ENCODE results near the gene SLC9A7. TPM values are rescaled to one million over a fixed set of nuclear protein-coding genes. Genes with fewer than 3 reads are reported as not detected.

Gene SLC9A7
- polyA plus RNA-seq, 2 of the 4 experiments (the other 2 are of a cell fraction): 9.8 to 21.1 TPM

DNA sequence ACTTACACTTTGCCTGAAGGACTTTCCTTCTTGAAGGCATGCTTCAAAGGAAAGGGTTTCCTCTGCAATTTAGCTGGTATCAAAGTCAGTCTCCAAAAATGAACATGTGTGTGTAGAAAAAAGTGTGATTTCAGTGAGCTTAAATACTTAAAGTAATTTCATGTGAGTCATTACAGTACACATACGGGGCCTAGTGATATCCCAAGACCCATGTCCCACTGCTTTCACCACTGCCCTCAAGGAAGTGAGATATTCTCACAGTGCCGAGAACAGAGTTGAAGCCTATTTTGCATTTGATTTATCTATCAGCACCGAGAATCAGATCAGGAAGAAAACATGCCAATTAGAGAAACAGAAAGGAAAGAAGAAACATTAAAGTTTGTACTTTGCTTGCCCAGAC is 124.3 kb downstream of the SLC9A7 start:
- H3K4me3 ChIP-seq: no peak overlapping the region
- H3K4me1 ChIP-seq: peaks cover 23% of the 10 kb centered on the region
- FAIRE-seq (no peak), ATAC-seq (no peak), DNase-seq (ENCODE audit: low read depth in 1 of 2, low spot score in 1 of 2) (no peak)
- POLR2A ChIA-PET: no interaction called here
- H3K9me3 ChIP-seq: no peaks in the 10 kb centered on the region
- H3K27ac ChIP-seq: 0 out of 6 replicates have a peak overlapping the region, but pooled peaks of 1 of the 2 experiments have one; percentile 16
- H3K4me2 ChIP-seq: no peak overlapping the region
- WGBS (ENCODE audit: missing lambda C conversion rate): 84% methylated on average over 3 of the region's 3 CpGs
- CTCF ChIA-PET: interaction anchor here (0.6 to 1.0 kb wide), 2 partner anchors 20 to 1359 kb away, joined by 3 read pairs; no protein-coding TSS in a partner anchor
- no peak for TF ChIP-seq SREBF2 (IDR thresholded peaks at IDR 0.05)
- TF ChIP-seq, protein P1, sequence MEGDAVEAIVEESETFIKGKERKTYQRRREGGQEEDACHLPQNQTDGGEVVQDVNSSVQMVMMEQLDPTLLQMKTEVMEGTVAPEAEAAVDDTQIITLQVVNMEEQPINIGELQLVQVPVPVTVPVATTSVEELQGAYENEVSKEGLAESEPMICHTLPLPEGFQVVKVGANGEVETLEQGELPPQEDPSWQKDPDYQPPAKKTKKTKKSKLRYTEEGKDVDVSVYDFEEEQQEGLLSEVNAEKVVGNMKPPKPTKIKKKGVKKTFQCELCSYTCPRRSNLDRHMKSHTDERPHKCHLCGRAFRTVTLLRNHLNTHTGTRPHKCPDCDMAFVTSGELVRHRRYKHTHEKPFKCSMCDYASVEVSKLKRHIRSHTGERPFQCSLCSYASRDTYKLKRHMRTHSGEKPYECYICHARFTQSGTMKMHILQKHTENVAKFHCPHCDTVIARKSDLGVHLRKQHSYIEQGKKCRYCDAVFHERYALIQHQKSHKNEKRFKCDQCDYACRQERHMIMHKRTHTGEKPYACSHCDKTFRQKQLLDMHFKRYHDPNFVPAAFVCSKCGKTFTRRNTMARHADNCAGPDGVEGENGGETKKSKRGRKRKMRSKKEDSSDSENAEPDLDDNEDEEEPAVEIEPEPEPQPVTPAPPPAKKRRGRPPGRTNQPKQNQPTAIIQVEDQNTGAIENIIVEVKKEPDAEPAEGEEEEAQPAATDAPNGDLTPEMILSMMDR (IDR thresholded peaks at IDR 0.05): no peak
- TF ChIP-seq E2F6 (IDR thresholded peaks at IDR 0.05; ENCODE audit: borderline replicate concordance, low read depth): no peak
- TF ChIP-seq HES2 (IDR thresholded peaks at IDR 0.05): no peak
- TF ChIP-seq POLR2AphosphoS2 (conservative IDR thresholded peaks at IDR 0.05; ENCODE audit: low read length): no peak

- DNase-seq (ENCODE audit: low read depth in 1 of 2, low spot score in 1 of 2): no peak
- POLR2A ChIA-PET: no interaction called here
- no peak for ATAC-seq
- 100% methylated on average over 1 of the region's 1 CpG for WGBS (ENCODE audit: missing lambda C conversion rate)
- peaks cover 11% of the 10 kb centered on the region; the same call in 1 of the 3 replicates for H3K4me1 ChIP-seq
- H3K9me3 ChIP-seq: no peaks in the 10 kb centered on the region
- CTCF ChIA-PET: interaction anchor here (1.1 to 1.6 kb wide), 3 partner anchors 12 to 52 kb away, joined by 3 to 5 read pairs (median 3); no protein-coding TSS in a partner anchor
- TF ChIP-seq E2F6 (IDR thresholded peaks at IDR 0.05; ENCODE audit: borderline replicate concordance, low read depth) (no peak), EP300 (IDR thresholded peaks at IDR 0.05) (no peak), EHF (CRISPR knock-in tag; IDR thresholded peaks at IDR 0.05) (no peak), MAFK (IDR thresholded peaks at IDR 0.05; ENCODE audit: partially characterized antibody) (no peak), KDM5A (IDR thresholded peaks at IDR 0.05) (no peak), BHLHE40 (IDR thresholded peaks at IDR 0.05; ENCODE audit: low read depth, low read length) (no peak), HMGXB4 (CRISPR knock-in tag; IDR thresholded peaks at IDR 0.05; ENCODE audit: borderline replicate concordance) (no peak), POLR2A (IDR thresholded peaks at IDR 0.05; ENCODE audit: low read length) (no peak), RCOR1 (IDR thresholded peaks at IDR 0.05; ENCODE audit: low read depth, low read length) (no peak), PBX3 (IDR thresholded peaks at IDR 0.05) (no peak), HES2 (IDR thresholded peaks at IDR 0.05) (no peak), CBX2 (IDR thresholded peaks at IDR 0.05; ENCODE audit: borderline replicate concordance, low read depth) (no peak), RAD21 (conservative IDR thresholded peaks at IDR 0.05 in 1 of 2, IDR thresholded peaks at IDR 0.05 in 1 of 2) (no peak)
- TF ChIP-seq, protein P2, sequence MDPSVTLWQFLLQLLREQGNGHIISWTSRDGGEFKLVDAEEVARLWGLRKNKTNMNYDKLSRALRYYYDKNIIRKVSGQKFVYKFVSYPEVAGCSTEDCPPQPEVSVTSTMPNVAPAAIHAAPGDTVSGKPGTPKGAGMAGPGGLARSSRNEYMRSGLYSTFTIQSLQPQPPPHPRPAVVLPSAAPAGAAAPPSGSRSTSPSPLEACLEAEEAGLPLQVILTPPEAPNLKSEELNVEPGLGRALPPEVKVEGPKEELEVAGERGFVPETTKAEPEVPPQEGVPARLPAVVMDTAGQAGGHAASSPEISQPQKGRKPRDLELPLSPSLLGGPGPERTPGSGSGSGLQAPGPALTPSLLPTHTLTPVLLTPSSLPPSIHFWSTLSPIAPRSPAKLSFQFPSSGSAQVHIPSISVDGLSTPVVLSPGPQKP (IDR thresholded peaks at IDR 0.05; ENCODE audit: low read depth, low read length): no peak
- FAIRE-seq: peak; percentile 36
- no peak overlapping the region for H3K4me2 ChIP-seq
- H3K4me3 ChIP-seq: no peak overlapping the region
- no peak overlapping the region for H3K27ac ChIP-seq
Observed at GRCh38 chrX:46630141-46630540, 128.8 kb downstream of the SLC9A7 start.
